Liver (tissue), 3 donors: ENCODE results near the gene PUSL1.

ENCODE experiments used
- CTCF ChIP-seq: fragments of 150-350 bp; IDR thresholded peaks from 2 replicates; pipeline ENCODE4 v1.5.1; 2017; ENCODE audit warnings: improper control_type of control experiment, low read depth, low read length; ENCODE audit not compliant: missing input control
- JUND ChIP-seq, 2 donors: IDR thresholded peaks; 2 replicates each; pipeline ENCODE4 v1.6.1; 2016; ENCODE audit warnings: antibody characterized with exemption in 2 of 2
- MAX ChIP-seq: IDR thresholded peaks from 2 replicates; pipeline ENCODE4 v1.6.1; 2016; ENCODE audit warnings: antibody characterized with exemption
- NR2F2 ChIP-seq: IDR thresholded peaks from 2 replicates; pipeline ENCODE4 v1.6.1; 2016; ENCODE audit warnings: antibody characterized with exemption
- REST ChIP-seq: IDR thresholded peaks from 2 replicates; pipeline ENCODE4 v1.6.1; 2016; ENCODE audit warnings: antibody characterized with exemption, mild to moderate bottlenecking
- RXRA ChIP-seq, 2 donors: IDR thresholded peaks; 2 replicates each; pipeline ENCODE4 v1.6.1; 2017 to 2018; ENCODE audit warnings: antibody characterized with exemption in 2 of 2, mild to moderate bottlenecking in 1 of 2
- SP1 ChIP-seq: IDR thresholded peaks from 2 replicates; pipeline ENCODE4 v1.6.1; 2018; ENCODE audit warnings: antibody characterized with exemption, mild to moderate bottlenecking
- TAF1 ChIP-seq: conservative IDR thresholded peaks from 2 replicates; pipeline ENCODE4 v1.6.1; 2016; ENCODE audit warnings: antibody characterized with exemption, mild to moderate bottlenecking
- YY1 ChIP-seq: IDR thresholded peaks from 2 replicates; pipeline ENCODE4 v1.6.1; 2016; ENCODE audit warnings: antibody characterized with exemption, mild to moderate bottlenecking
- ZBTB33 ChIP-seq: IDR thresholded peaks from 2 replicates; pipeline ENCODE4 v1.6.1; 2016; ENCODE audit warnings: antibody characterized with exemption
- donor health status: healthy.
- donor health status: healthy.

GRCh38 chr1:1273209-1273511 lies 35.2 kb upstream of the PUSL1 start:
- TF ChIP-seq JUND (IDR thresholded peaks at IDR 0.05) (no peak), CTCF (no peak), REST (no peak), YY1 (no peak), NR2F2 (no peak), MAX (no peak), SP1 (no peak), TAF1 (no peak), RXRA (IDR thresholded peaks at IDR 0.05) (no peak), ZBTB33 (no peak)
